ENCODE data around the gene HSPG2.

DNA sequence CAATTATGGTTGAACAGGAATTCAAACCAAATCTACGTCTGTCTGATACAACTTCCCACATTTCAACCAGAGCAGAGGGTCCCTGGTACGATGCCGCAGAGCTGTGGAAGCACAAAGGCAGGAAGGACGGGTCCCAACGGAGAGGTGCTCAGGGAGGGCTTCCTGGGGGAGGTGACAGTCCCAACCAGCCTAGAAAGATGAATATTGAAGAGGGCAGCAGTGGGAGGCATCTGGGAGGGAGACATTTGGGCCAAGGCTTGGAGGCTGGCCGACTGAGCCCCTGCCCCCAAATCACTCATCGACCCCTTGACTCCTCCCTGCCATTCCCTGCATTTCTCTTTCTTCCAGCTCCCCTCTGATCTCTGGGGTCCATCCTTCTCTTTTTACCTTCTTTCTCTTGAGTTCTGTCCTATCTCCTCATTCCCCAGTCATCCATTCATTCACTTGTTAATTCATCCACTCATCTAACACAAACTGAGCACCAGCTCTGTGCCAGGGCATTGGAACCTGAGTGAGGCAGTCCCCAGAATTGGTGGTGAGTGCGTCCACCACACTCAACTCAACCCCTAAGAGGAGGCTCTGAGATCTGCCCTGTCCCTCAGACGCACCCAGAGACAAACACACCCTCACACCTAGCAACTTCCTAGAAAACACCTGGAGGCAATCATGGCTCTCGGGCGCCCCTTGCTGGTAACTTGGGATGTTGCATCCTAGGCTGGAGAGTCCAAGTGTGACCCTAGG is 26.5 kb upstream of the HSPG2 start:
- TF ChIP-seq POLR2A (IDR thresholded peaks at IDR 0.05; ENCODE audit: low read length) (no peak), GATA1 (IDR thresholded peaks at IDR 0.05; ENCODE audit: low read depth, low read length) (no peak)
